K562 (cell line): ENCODE data around the gene TCAP.

Experiments
- ATF1 ChIP-seq, 2 experiments: fragments of 450-650 bp in 1 of 2; IDR thresholded peaks; 2 replicates each; pipeline ENCODE4 v1.6.1; 2016; ENCODE audit warnings: missing compliant biosample characterization in 1 of 2, missing genetic modification characterization in 1 of 2
- CHD2 ChIP-seq: IDR thresholded peaks from 2 replicates; pipeline ENCODE4 v1.6.1; 2011; ENCODE audit warnings: low read depth, low read length
- CTCF ChIP-seq, 3 experiments: IDR thresholded peaks in 2 of 3; conservative IDR thresholded peaks in 1 of 3; 2 replicates each; pipeline ENCODE4 v1.5.1; 2011 to 2012; ENCODE audit warnings: low read length in 3 of 3, mild to moderate bottlenecking in 3 of 3, control low read depth in 2 of 3, improper control_type of control experiment in 1 of 3, inconsistent platforms in 1 of 3, low read depth in 1 of 3, mixed read lengths in 1 of 3, moderate library complexity in 1 of 3; ENCODE audit not compliant: insufficient read depth in 2 of 3
- ETV6 ChIP-seq, 3 experiments: fragments of 150-350 bp in 1 of 3; sonication (generic) in 1 of 3; formaldehyde crosslinking in 1 of 3; IDR thresholded peaks; 2 replicates each; pipeline versions ENCODE4 v1.6.1 to v1.8.0; 2014 to 2022; ENCODE audit warnings: borderline replicate concordance in 2 of 3, low read depth in 2 of 3, antibody characterized with exemption in 1 of 3, low read length in 1 of 3, mild to moderate bottlenecking in 1 of 3, missing genetic modification reagents in 1 of 3
- IFI16 ChIP-seq: fragments of 250-450 bp; sonication (Bioruptor Pico); IDR thresholded peaks from 2 replicates; pipeline ENCODE4 v2.1.2; 2022; ENCODE audit warnings: mild to moderate bottlenecking, inconsistent platforms
- POLR2AphosphoS5 ChIP-seq: IDR thresholded peaks from 2 replicates; pipeline ENCODE4 v1.6.1; 2011; ENCODE audit warnings: mild to moderate bottlenecking, low read depth, low read length, moderate library complexity; ENCODE audit not compliant: control insufficient read depth, insufficient read depth
- SMC3 ChIP-seq: conservative IDR thresholded peaks from 2 replicates; pipeline ENCODE4 v1.6.1; 2011; ENCODE audit warnings: low read depth, low read length, improper control_type of control experiment; ENCODE audit not compliant: insufficient read depth
- TEAD4 ChIP-seq, 2 experiments: sonication (generic) in 1 of 2; formaldehyde crosslinking in 1 of 2; IDR thresholded peaks; 2 replicates each; pipeline versions ENCODE4 v1.6.1 to v1.8.0; 2012 to 2022; ENCODE audit warnings: borderline replicate concordance in 1 of 2, inconsistent platforms in 1 of 2, low read length in 1 of 2, mild to moderate bottlenecking in 1 of 2, missing genetic modification reagents in 1 of 2
- ZFX ChIP-seq: sonication (generic); formaldehyde crosslinking; IDR thresholded peaks from 2 replicates; pipeline ENCODE4 v1.8.0; 2022; ENCODE audit warnings: mild to moderate bottlenecking, missing genetic modification reagents, moderate library complexity

DNA sequence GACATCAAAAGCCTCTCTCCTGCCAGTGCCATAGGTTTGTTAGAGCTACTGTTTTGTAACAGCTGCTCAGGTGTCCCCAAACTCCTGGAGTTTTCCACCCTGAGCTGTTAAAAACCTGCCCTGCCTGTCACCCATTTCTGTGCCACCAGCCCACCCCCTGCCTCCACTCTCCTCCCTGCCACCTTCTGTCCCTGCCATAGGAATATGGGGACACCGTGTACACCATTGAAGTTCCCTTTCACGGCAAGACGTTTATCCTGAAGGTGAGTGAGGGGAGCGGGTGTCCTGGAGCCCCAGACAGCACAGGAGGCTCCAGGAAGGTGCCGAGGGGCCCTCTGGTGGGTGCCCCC lies 5.2 kb upstream of the TCAP start:
- TF ChIP-seq CHD2, result no peak
- TF ChIP-seq ZFX (CRISPR knock-in tag), result no peak
- no peak for TF ChIP-seq IFI16 (CRISPR knock-in tag)
- no peak for TF ChIP-seq POLR2AphosphoS5
- no peak for TF ChIP-seq TEAD4 (IDR thresholded peaks at IDR 0.05; ENCODE audit: low read length)
- no peak for TF ChIP-seq TEAD4 (CRISPR knock-in tag; IDR thresholded peaks at IDR 0.05; ENCODE audit: borderline replicate concordance)
- no peak for TF ChIP-seq SMC3
- TF ChIP-seq ATF1 (CRISPR knock-in tag; IDR thresholded peaks at IDR 0.05), result no peak
- no peak for TF ChIP-seq ATF1 (tag; IDR thresholded peaks at IDR 0.05)
- no peak for TF ChIP-seq ETV6 (IDR thresholded peaks at IDR 0.05; ENCODE audit: borderline replicate concordance in 1 of 2, low read depth in 2 of 2, low read length in 1 of 2)
- no peak for TF ChIP-seq ETV6 (CRISPR knock-in tag; IDR thresholded peaks at IDR 0.05; ENCODE audit: borderline replicate concordance)
- TF ChIP-seq CTCF (IDR thresholded peaks at IDR 0.05 in 2 of 3, conservative IDR thresholded peaks at IDR 0.05 in 1 of 3; ENCODE audit: insufficient read depth in 2 of 3, low read depth in 1 of 3, low read length in 3 of 3), result no peak
